Esophagus squamous epithelium (tissue), 5 donors: Measurements from ENCODE around the gene ZNF419. TPM values are rescaled to one million over a fixed set of nuclear protein-coding genes. Genes with fewer than 3 reads are reported as not detected.
"Not testable (repeated sequence)": the region's sequence is repeated elsewhere in the genome, so short reads cannot be mapped to it uniquely, and the experiment has no call there.

ENCODE experiments used
- DNase-seq: peaks from one replicate; lab custom pipeline; 2025; lab: John Stamatoyannopoulos, UW
- H3K27ac ChIP-seq, 4 donors: fragments of 200-600 bp; sonication (generic); one replicate each; pipeline ENCODE4 v1.5.1; 2016 to 2019; ENCODE audit warnings: mild to moderate bottlenecking in 1 of 4
- H3K27me3 ChIP-seq, 4 donors: fragments of 200-600 bp; sonication (generic); 1 replicate in 3 of 4; 2 replicates in 1 of 4; pipeline versions ENCODE4 v1.5.1 to v1.6.0; 2017 to 2021; ENCODE audit warnings: antibody characterized with exemption in 1 of 4
- H3K36me3 ChIP-seq, 3 donors: fragments of 200-600 bp; sonication (generic); one replicate each; pipeline ENCODE4 v1.5.1; 2016 to 2019
- H3K4me1 ChIP-seq, 3 donors: fragments of 200-600 bp; sonication (generic); one replicate each; pipeline ENCODE4 v1.5.1; 2017 to 2019
- H3K4me3 ChIP-seq, 4 donors: fragments of 200-600 bp; sonication (generic); 1 replicate in 3 of 4; 2 replicates in 1 of 4; pipeline ENCODE4 v1.5.1; 2016 to 2019; ENCODE audit warnings: mild to moderate bottlenecking in 2 of 4, moderate library complexity in 1 of 4
- H3K9me3 ChIP-seq, 3 donors: fragments of 200-600 bp; sonication (generic); one replicate each; pipeline ENCODE4 v1.5.1; 2016 to 2019
- CTCF ChIP-seq, 6 experiments: fragments of 450-650 bp in 4 of 6; fragments of 200-600 bp in 2 of 6; sonication (generic) in 2 of 6; IDR thresholded peaks; one replicate each; pipeline ENCODE4 v1.5.1; 2016 to 2019; ENCODE audit warnings: antibody characterized with exemption in 6 of 6, mild to moderate bottlenecking in 4 of 6, moderate library complexity in 4 of 6
- POLR2A ChIP-seq, 4 donors: fragments of 450-650 bp; IDR thresholded peaks; one replicate each; pipeline ENCODE4 v1.6.1; 2017; ENCODE audit warnings: antibody characterized with exemption in 4 of 4, mild to moderate bottlenecking in 4 of 4, moderate library complexity in 3 of 4
- WGBS, 2 donors: methylation state at CpG; one replicate each; pipeline ENCODE4 v1.1.5; 2018; 5-methylcytosine and 5-hydroxymethylcytosine counted together
- intact Hi-C: fragments of 100-400 bp; cut with DNase I; formaldehyde crosslinking; loops from one replicate; pipeline ENCODE4 v1.15.0; 2022
- total RNA-seq, 4 donors: library from RNA; depleted of rRNA; stranded (reverse); fragments of >200 nt; gene quantifications; one replicate each; pipeline ENCODE4 v1.1.0, GENCODE V29; 2016
- donor health status: DM: yes; HTN: yes; CAD: no.

ZNF419 gene
- 1 to 10 TPM in 3 of 4 donors, under 1 TPM in 1; 0.87 to 8.0 (median 3.3) TPM for total RNA-seq

- intact Hi-C loops, H3K27me3 ChIP-seq, H3K4me1 ChIP-seq: not testable (repeated sequence)
- Histone ChIP-seq H3K27ac (peak within 1 kb of the TSS; percentile 79 to 91 (median 88)), H3K4me3 (peak within 1 kb of the TSS; percentile 58 to 99 (median 86)), H3K36me3 (peaks cover 4 to 33% (median 16%) of the 10 kb centered on the region in 3 donors), H3K9me3 (peaks cover 0 to 25% (median 0%) of the 10 kb centered on the region in 3 donors)
- DNase-seq = peak; percentile 49
- WGBS, 2 donors = 8 to 10% methylated on average over 3 to 4 of the region's 69 CpGs
- TF ChIP-seq CTCF (IDR thresholded peaks at IDR 0.05) (peak in 1 of 6 experiments; percentile 13), POLR2A (IDR thresholded peaks at IDR 0.05) (peak in 2 of 4 donors; percentile 57 to 61)
Measured at GRCh38 chr19:57487477-57488298, at the start of gene ZNF419. TSS of gene ZNF419 (plus strand) at chr19:57487750. CDS start at chr19:57487951, 201 bp downstream.

GRCh38 chr19:57437931-57438330 is 49.6 kb upstream of the ZNF419 start:
- 80 to 94% methylated on average over 4 of the region's 4 CpGs for WGBS, 2 donors
- Histone ChIP-seq H3K4me1 (peaks cover 5 to 27% (median 16%) of the 10 kb centered on the region in 3 donors), H3K27ac (no peak overlapping the region), H3K36me3 (peaks cover 4 to 44% (median 6%) of the 10 kb centered on the region in 3 donors), H3K9me3 (peaks cover 0 to 47% (median 8%) of the 10 kb centered on the region in 3 donors), H3K27me3 (no peaks in the 10 kb centered on the region), H3K4me3 (no peak overlapping the region)
- intact Hi-C loops = no loop called here
- TF ChIP-seq CTCF (IDR thresholded peaks at IDR 0.05) (no peak), POLR2A (IDR thresholded peaks at IDR 0.05) (no peak)
- DNase-seq = no peak

- Histone ChIP-seq H3K27ac (no peak overlapping the region), H3K4me1 (peaks cover 5 to 27% (median 16%) of the 10 kb centered on the region in 3 donors), H3K27me3 (no peaks in the 10 kb centered on the region), H3K4me3 (no peak overlapping the region), H3K9me3 (peaks cover 6 to 57% (median 17%) of the 10 kb centered on the region in 3 donors), H3K36me3 (peaks cover 6 to 54% (median 12%) of the 10 kb centered on the region in 3 donors)
- WGBS, 2 donors = 80 to 93% methylated on average over 9 of the region's 9 CpGs
- no peak for DNase-seq
- intact Hi-C loops = no loop called here
- TF ChIP-seq POLR2A (IDR thresholded peaks at IDR 0.05) (no peak), CTCF (IDR thresholded peaks at IDR 0.05) (no peak)
Measured at GRCh38 chr19:57438925-57439324, 48.6 kb upstream of the ZNF419 start.

GRCh38 chr19:57441979-57442752 is 45.4 kb upstream of the ZNF419 start:
- peaks cover 6 to 78% (median 12%) of the 10 kb centered on the region in 3 donors for H3K36me3 ChIP-seq
- no peak for DNase-seq
- intact Hi-C loops = no loop called here

More at GRCh38 chr19:57441979-57442752, 45.4 kb upstream of the ZNF419 start:
- 90 to 98% methylated on average over 4 to 5 of the region's 7 CpGs for WGBS, 2 donors
- H3K4me3 ChIP-seq = no peak overlapping the region
- peaks cover 0 to 2% (median 0%) of the 10 kb centered on the region in 3 donors for H3K4me1 ChIP-seq
- TF ChIP-seq CTCF (IDR thresholded peaks at IDR 0.05) (no peak), POLR2A (IDR thresholded peaks at IDR 0.05) (no peak)
- H3K27me3 ChIP-seq = no peaks in the 10 kb centered on the region
- H3K9me3 ChIP-seq = peaks cover 6 to 86% (median 30%) of the 10 kb centered on the region in 3 donors
- H3K27ac ChIP-seq = no peak overlapping the region
